Esophagus muscularis mucosa (tissue), 4 donors: ENCODE data around the gene COG7. TPM values are rescaled to one million over a fixed set of nuclear protein-coding genes. Genes with fewer than 3 reads are reported as not detected.

Experiments
- DNase-seq: peaks from one replicate; pipeline ENCODE4 v3.0.0-alpha.2; 2017; ENCODE audit errors: extremely low spot score
- H3K27ac ChIP-seq, 4 donors: fragments of 200-600 bp; sonication (generic); replicated peaks in 1 of 4; 1 replicate in 3 of 4; 2 replicates in 1 of 4; pipeline ENCODE4 v1.5.1; 2016 to 2019; ENCODE audit warnings: mild to moderate bottlenecking in 1 of 4
- H3K27me3 ChIP-seq, 4 donors: fragments of 200-600 bp; sonication (generic); one replicate each; pipeline versions ENCODE4 v1.5.1 to v1.6.0; 2016 to 2019
- H3K36me3 ChIP-seq, 4 donors: fragments of 200-600 bp; sonication (generic); one replicate each; pipeline ENCODE4 v1.5.1; 2016 to 2019
- H3K4me1 ChIP-seq, 4 donors: fragments of 200-600 bp; sonication (generic); one replicate each; pipeline ENCODE4 v1.5.1; 2016 to 2019
- H3K4me3 ChIP-seq, 4 donors: fragments of 200-600 bp; sonication (generic); 1 replicate in 2 of 4; 2 replicates in 2 of 4; pipeline ENCODE4 v1.5.1; 2016 to 2019; ENCODE audit warnings: mild to moderate bottlenecking in 4 of 4, moderate library complexity in 1 of 4
- H3K9me3 ChIP-seq, 4 donors: fragments of 200-600 bp; sonication (generic); 1 replicate in 3 of 4; 2 replicates in 1 of 4; pipeline ENCODE4 v1.5.1; 2016 to 2019
- CTCF ChIP-seq, 3 experiments: fragments of 200-600 bp in 2 of 3; fragments of 450-650 bp in 1 of 3; sonication (generic) in 2 of 3; IDR thresholded peaks; one replicate each; pipeline ENCODE4 v1.5.1; 2017 to 2019; ENCODE audit warnings: antibody characterized with exemption in 3 of 3, mild to moderate bottlenecking in 2 of 3, moderate library complexity in 1 of 3
- EP300 ChIP-seq: sonication (generic); formaldehyde crosslinking; IDR thresholded peaks from one replicate; pipeline ENCODE4 v1.6.1; 2017; ENCODE audit warnings: antibody characterized with exemption
- POLR2A ChIP-seq: fragments of 450-650 bp; IDR thresholded peaks from one replicate; pipeline ENCODE4 v1.6.1; 2017; ENCODE audit warnings: antibody characterized with exemption, moderate library complexity, mild to moderate bottlenecking, low read depth
- POLR2AphosphoS5 ChIP-seq, 2 donors: sonication (generic); formaldehyde crosslinking; IDR thresholded peaks; one replicate each; pipeline ENCODE4 v1.6.1; 2017; ENCODE audit warnings: antibody characterized with exemption in 2 of 2
- WGBS: methylation state at CpG from one replicate; pipeline ENCODE4 v1.1.5; 2018; 5-methylcytosine and 5-hydroxymethylcytosine counted together
- intact Hi-C: fragments of 100-400 bp; cut with DNase I; formaldehyde crosslinking; loops from one replicate; pipeline ENCODE4 v1.15.1; 2023
- total RNA-seq, 4 donors: library from RNA; depleted of rRNA; stranded (reverse); fragments of >200 nt; gene quantifications; one replicate each; pipeline versions ENCODE4 v1.1.0 to v1.2.1, GENCODE V29; 2016

The COG7 gene
- total RNA-seq, 4 donors from 2014 or later: 11.9 to 23.7 (median 15.1) TPM

GRCh38 chr16:23354246-23354645, 98.7 kb downstream of the COG7 start:
- Histone ChIP-seq H3K36me3 (no peaks in the 10 kb centered on the region), H3K4me1 (no peaks in the 10 kb centered on the region), H3K27ac (no peak overlapping the region), H3K27me3 (peaks cover 0 to 5% (median 0%) of the 10 kb centered on the region in 4 donors), H3K4me3 (no peak overlapping the region), H3K9me3 (no peaks in the 10 kb centered on the region)
- DNase-seq: no peak
- intact Hi-C loops: no loop called here
- TF ChIP-seq POLR2AphosphoS5 (IDR thresholded peaks at IDR 0.05): no peak
- TF ChIP-seq CTCF (IDR thresholded peaks at IDR 0.05): no peak
- no peak for TF ChIP-seq EP300
- TF ChIP-seq POLR2A: no peak
- 92% methylated on average over 9 of the region's 9 CpGs for WGBS

- Histone ChIP-seq H3K27ac (no peak overlapping the region), H3K4me3 (no peak overlapping the region), H3K9me3 (no peaks in the 10 kb centered on the region), H3K27me3 (peaks cover 0 to 9% (median 0%) of the 10 kb centered on the region in 4 donors), H3K4me1 (no peaks in the 10 kb centered on the region), H3K36me3 (no peaks in the 10 kb centered on the region)
- DNase-seq: no peak
- TF ChIP-seq CTCF (IDR thresholded peaks at IDR 0.05) (no peak), POLR2AphosphoS5 (IDR thresholded peaks at IDR 0.05) (no peak), EP300 (no peak), POLR2A (no peak)
- intact Hi-C loops: no loop called here
Observed at GRCh38 chr16:23353440-23353839, 99.5 kb downstream of the COG7 start.

GRCh38 chr16:23351360-23351759, 101.6 kb downstream of the COG7 start:
- DNase-seq: no peak
- TF ChIP-seq CTCF (IDR thresholded peaks at IDR 0.05): no peak
- TF ChIP-seq EP300: no peak
- no peak for TF ChIP-seq POLR2A
- no peak for TF ChIP-seq POLR2AphosphoS5 (IDR thresholded peaks at IDR 0.05)
- H3K27me3 ChIP-seq: peaks cover 0 to 10% (median 0%) of the 10 kb centered on the region in 4 donors
- H3K27ac ChIP-seq: no peak overlapping the region
- no peaks in the 10 kb centered on the region for H3K4me1 ChIP-seq
- H3K4me3 ChIP-seq: no peak overlapping the region
- 83% methylated on average over 5 of the region's 5 CpGs for WGBS
- H3K9me3 ChIP-seq: no peaks in the 10 kb centered on the region
- H3K36me3 ChIP-seq: no peaks in the 10 kb centered on the region
- intact Hi-C loops: no loop called here

- 54% methylated on average over 15 of the region's 18 CpGs for WGBS
- Histone ChIP-seq H3K27me3 (peaks cover 0 to 10% (median 0%) of the 10 kb centered on the region in 4 donors), H3K27ac (no peak overlapping the region), H3K4me3 (no peak overlapping the region), H3K9me3 (no peaks in the 10 kb centered on the region), H3K4me1 (no peaks in the 10 kb centered on the region), H3K36me3 (no peaks in the 10 kb centered on the region)
- intact Hi-C loops: no loop called here
- no peak for DNase-seq
- no peak for TF ChIP-seq POLR2AphosphoS5 (IDR thresholded peaks at IDR 0.05)
- peak in 1 of 3 experiments; percentile 16 for TF ChIP-seq CTCF (IDR thresholded peaks at IDR 0.05)
Observed at GRCh38 chr16:23348579-23349469, 104.2 kb downstream of the COG7 start.
